ENCODE measurements around the gene ATP13A5. TPM values are rescaled to one million over a fixed set of nuclear protein-coding genes. Genes with fewer than 3 reads are reported as not detected.

The ATP13A5 gene
- total RNA-seq, 1 donor = not detected

DNA sequence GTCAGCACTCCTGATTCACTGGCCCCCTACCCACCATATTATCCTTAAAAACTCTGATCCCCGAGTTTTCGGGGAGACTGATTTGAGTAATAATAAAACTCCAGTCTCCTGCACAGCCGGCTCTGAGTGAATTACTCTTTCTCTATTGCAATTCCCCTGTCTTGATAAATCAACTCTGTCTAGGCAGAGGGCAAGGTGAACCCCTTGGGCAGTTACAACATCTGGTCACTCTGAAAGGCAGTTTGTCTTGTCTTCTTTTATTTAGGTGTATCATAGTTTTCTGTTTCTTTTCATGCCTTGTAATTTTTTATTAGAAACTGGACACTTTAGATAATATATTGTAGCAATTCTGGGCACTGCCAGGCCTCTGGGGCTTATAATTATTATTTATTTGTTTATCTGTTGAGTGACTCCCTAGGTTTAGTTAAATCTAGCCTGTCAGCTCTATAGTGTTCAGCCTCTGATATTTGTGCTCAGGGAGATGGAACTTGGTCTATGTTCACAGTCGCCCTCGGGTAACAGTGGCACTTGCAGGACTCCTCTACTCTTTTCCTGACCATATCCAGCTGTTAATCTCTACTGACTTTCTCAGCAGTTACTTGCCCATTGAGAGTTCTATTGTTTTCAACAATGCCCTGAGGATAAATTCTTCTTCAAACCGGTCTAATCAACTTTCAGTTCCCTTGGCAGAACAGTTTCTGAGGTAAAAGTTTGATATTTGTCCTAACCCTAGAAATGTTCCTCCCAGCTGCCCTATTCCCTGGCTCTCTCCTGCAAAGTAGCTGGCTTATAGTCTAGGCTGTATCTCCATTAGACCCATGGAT, 153.0 kb downstream of the ATP13A5 start:
- no peak for DNase-seq (ENCODE audit: low read depth)
- TF ChIP-seq, protein P1, sequence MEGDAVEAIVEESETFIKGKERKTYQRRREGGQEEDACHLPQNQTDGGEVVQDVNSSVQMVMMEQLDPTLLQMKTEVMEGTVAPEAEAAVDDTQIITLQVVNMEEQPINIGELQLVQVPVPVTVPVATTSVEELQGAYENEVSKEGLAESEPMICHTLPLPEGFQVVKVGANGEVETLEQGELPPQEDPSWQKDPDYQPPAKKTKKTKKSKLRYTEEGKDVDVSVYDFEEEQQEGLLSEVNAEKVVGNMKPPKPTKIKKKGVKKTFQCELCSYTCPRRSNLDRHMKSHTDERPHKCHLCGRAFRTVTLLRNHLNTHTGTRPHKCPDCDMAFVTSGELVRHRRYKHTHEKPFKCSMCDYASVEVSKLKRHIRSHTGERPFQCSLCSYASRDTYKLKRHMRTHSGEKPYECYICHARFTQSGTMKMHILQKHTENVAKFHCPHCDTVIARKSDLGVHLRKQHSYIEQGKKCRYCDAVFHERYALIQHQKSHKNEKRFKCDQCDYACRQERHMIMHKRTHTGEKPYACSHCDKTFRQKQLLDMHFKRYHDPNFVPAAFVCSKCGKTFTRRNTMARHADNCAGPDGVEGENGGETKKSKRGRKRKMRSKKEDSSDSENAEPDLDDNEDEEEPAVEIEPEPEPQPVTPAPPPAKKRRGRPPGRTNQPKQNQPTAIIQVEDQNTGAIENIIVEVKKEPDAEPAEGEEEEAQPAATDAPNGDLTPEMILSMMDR (IDR thresholded peaks at IDR 0.05; ENCODE audit: insufficient read depth, low read length) = no peak
- H3K4me3 ChIP-seq (ENCODE audit: low read depth, low read length) = no peak overlapping the region

Other genes with a start within 250 kb of the ATP13A5 start
- 0.90 TPM in 1 of 2 replicates, not detected in the other for gene PLAAT1, start 137.5 kb downstream of the ATP13A5 start, total RNA-seq (ENCODE audit: low replicate concordance)
- gene ATP13A4, start 176.1 kb upstream of the ATP13A5 start, total RNA-seq (ENCODE audit: low replicate concordance) = 0.09 TPM in 1 of 2 replicates, not detected in the other
- 53.0 and 292 TPM in 2 replicates for gene OPA1, start 214.5 kb upstream of the ATP13A5 start, total RNA-seq (ENCODE audit: low replicate concordance)

Measured in fibroblast of the aortic adventitia (primary cell).